KMS-11 (cell line): ENCODE results near the gene TAB2.

Source experiments
- H2AFZ ChIP-seq: fragments of 200-600 bp; sonication (generic); 2 replicates; pipeline ENCODE4 v1.6.1; 2016; ENCODE audit warnings: antibody characterized with exemption, mixed run types, low read depth
- H3K27ac ChIP-seq: fragments of 200-600 bp; sonication (generic); 2 replicates; pipeline ENCODE4 v1.6.1; 2016; ENCODE audit warnings: mild to moderate bottlenecking, mixed run types
- H3K27me3 ChIP-seq: fragments of 200-600 bp; sonication (generic); 2 replicates; pipeline ENCODE4 v1.6.1; 2017; ENCODE audit warnings: mild to moderate bottlenecking, low read depth, mixed run types, moderate library complexity; ENCODE audit not compliant: insufficient read depth
- H3K36me3 ChIP-seq: fragments of 200-600 bp; sonication (generic); 2 replicates; pipeline ENCODE4 v1.6.1; 2017; ENCODE audit warnings: mild to moderate bottlenecking, mixed run types; ENCODE audit not compliant: insufficient read depth
- H3K4me1 ChIP-seq: fragments of 200-600 bp; sonication (generic); 2 replicates; pipeline ENCODE4 v1.6.1; 2016; ENCODE audit warnings: mild to moderate bottlenecking, low read depth, mixed run types; ENCODE audit not compliant: poor library complexity, severe bottlenecking
- H3K4me2 ChIP-seq: fragments of 200-600 bp; sonication (generic); 2 replicates; pipeline ENCODE4 v1.7.0; 2016; ENCODE audit warnings: mild to moderate bottlenecking, mixed run types
- H3K4me3 ChIP-seq: fragments of 200-600 bp; sonication (generic); IDR thresholded peaks from 2 replicates; pipeline ENCODE4 v1.6.1; 2017; ENCODE audit warnings: low read depth, low read length, mixed read lengths; ENCODE audit not compliant: insufficient read depth
- H3K79me2 ChIP-seq: fragments of 200-600 bp; sonication (generic); 2 replicates; pipeline ENCODE4 v1.6.1; 2016; ENCODE audit warnings: low read depth, mixed run types; ENCODE audit not compliant: insufficient read depth
- H3K9ac ChIP-seq: fragments of 200-600 bp; sonication (generic); 2 replicates; pipeline ENCODE4 v1.6.1; 2016; ENCODE audit warnings: mild to moderate bottlenecking, mixed run types
- H4K20me1 ChIP-seq: fragments of 200-600 bp; sonication (generic); 2 replicates; pipeline ENCODE4 v1.6.1; 2016; ENCODE audit warnings: mild to moderate bottlenecking, mixed run types; ENCODE audit not compliant: insufficient read depth
- TF ChIP-seq, protein P1 (sequence below): fragments of 200-600 bp; sonication (generic); conservative IDR thresholded peaks from 2 replicates; pipeline ENCODE4 v1.6.1; 2017; ENCODE audit warnings: low read depth, mild to moderate bottlenecking, antibody characterized with exemption, low read length, moderate library complexity, mixed read lengths

The TAB2 gene

GRCh38 chr6:149311293-149311692 lies 6.2 kb upstream of the TAB2 start:
- Histone ChIP-seq H3K9ac (no peak overlapping the region), H4K20me1 (no peaks in the 10 kb centered on the region), H3K36me3 (no peaks in the 10 kb centered on the region), H3K4me3 (no peak overlapping the region), H3K27me3 (no peaks in the 10 kb centered on the region), H2AFZ (no peak overlapping the region), H3K4me1 (peaks cover 9% of the 10 kb centered on the region), H3K27ac (no peak overlapping the region), H3K4me2 (no peak overlapping the region), H3K79me2 (0 out of 2 replicates have a peak, but pooled peaks cover 3% of the 10 kb centered on the region)
- TF ChIP-seq, protein P1, sequence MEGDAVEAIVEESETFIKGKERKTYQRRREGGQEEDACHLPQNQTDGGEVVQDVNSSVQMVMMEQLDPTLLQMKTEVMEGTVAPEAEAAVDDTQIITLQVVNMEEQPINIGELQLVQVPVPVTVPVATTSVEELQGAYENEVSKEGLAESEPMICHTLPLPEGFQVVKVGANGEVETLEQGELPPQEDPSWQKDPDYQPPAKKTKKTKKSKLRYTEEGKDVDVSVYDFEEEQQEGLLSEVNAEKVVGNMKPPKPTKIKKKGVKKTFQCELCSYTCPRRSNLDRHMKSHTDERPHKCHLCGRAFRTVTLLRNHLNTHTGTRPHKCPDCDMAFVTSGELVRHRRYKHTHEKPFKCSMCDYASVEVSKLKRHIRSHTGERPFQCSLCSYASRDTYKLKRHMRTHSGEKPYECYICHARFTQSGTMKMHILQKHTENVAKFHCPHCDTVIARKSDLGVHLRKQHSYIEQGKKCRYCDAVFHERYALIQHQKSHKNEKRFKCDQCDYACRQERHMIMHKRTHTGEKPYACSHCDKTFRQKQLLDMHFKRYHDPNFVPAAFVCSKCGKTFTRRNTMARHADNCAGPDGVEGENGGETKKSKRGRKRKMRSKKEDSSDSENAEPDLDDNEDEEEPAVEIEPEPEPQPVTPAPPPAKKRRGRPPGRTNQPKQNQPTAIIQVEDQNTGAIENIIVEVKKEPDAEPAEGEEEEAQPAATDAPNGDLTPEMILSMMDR = no peak

DNA sequence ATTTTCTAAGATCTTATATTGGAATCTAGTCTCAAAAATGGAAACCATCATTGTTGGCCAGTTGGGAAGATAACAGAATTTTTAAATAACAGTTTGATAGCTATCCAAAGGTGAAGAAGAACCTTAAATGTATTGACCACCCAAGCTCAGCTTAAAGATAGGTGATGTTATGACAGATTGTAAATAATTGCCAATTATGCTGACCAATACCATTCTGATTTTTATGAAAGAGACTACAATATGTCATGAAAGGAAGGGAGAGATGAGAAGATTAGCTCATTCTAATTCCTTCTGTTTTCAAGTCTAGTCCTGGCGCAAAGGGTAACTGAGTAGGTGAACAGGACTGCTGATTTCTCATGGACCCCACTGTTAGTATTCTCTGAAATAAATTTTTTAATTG lies 5.7 kb upstream of the TAB2 start:
- Histone ChIP-seq H2AFZ (no peak overlapping the region), H3K27ac (no peak overlapping the region), H3K4me2 (no peak overlapping the region), H3K27me3 (no peaks in the 10 kb centered on the region), H3K9ac (no peak overlapping the region), H4K20me1 (no peaks in the 10 kb centered on the region), H3K4me1 (peaks cover 9% of the 10 kb centered on the region), H3K36me3 (no peaks in the 10 kb centered on the region), H3K79me2 (0 out of 2 replicates have a peak, but pooled peaks cover 5% of the 10 kb centered on the region), H3K4me3 (no peak overlapping the region)
- TF ChIP-seq, protein P1 = no peak

- Histone ChIP-seq H3K4me2 (no peak overlapping the region), H3K9ac (no peak overlapping the region), H3K79me2 (0 out of 2 replicates have a peak, but pooled peaks cover 5% of the 10 kb centered on the region), H3K27me3 (no peaks in the 10 kb centered on the region), H3K4me1 (peaks cover 9% of the 10 kb centered on the region), H2AFZ (no peak overlapping the region), H3K4me3 (no peak overlapping the region), H3K27ac (no peak overlapping the region), H3K36me3 (no peaks in the 10 kb centered on the region), H4K20me1 (no peaks in the 10 kb centered on the region)
- TF ChIP-seq, protein P1 = no peak
Observed at GRCh38 chr6:149313070-149313469, 4.4 kb upstream of the TAB2 start.

DNA sequence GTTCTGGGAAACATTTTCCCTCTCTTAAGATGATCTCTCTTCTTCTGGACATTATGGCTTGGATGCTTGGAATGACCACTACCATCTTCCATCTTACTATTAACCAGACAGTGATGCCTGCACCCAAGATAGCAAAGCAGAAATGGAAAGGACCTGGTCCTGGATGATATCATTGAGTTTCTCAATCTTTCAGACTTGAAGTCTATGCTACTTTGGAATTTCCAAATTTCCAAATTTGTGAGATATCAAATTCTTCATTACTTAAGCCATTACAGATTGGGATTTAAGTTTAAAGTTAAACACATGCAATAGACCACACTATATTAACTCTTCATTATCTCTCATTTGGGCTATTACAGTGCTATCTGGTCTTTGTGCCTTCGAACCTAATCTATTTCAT lies 3.7 kb upstream of the TAB2 start:
- Histone ChIP-seq H2AFZ (no peak overlapping the region), H3K79me2 (peaks cover 8% of the 10 kb centered on the region; the same call in 1 of the 2 replicates), H3K9ac (no peak overlapping the region), H3K4me1 (peaks cover 12% of the 10 kb centered on the region), H3K4me2 (no peak overlapping the region), H3K27me3 (no peaks in the 10 kb centered on the region), H3K27ac (no peak overlapping the region), H3K4me3 (no peak overlapping the region), H4K20me1 (no peaks in the 10 kb centered on the region), H3K36me3 (no peaks in the 10 kb centered on the region)
- TF ChIP-seq, protein P1 = no peak
